ENCODE data around the gene FAM120AOS. TPM values are rescaled to one million over a fixed set of nuclear protein-coding genes. Genes with fewer than 3 reads are reported as not detected.

Gene FAM120AOS
- total RNA-seq, 4 donors from 2014 or later, result 25.0 to 44.2 (median 40.0) TPM

DNA sequence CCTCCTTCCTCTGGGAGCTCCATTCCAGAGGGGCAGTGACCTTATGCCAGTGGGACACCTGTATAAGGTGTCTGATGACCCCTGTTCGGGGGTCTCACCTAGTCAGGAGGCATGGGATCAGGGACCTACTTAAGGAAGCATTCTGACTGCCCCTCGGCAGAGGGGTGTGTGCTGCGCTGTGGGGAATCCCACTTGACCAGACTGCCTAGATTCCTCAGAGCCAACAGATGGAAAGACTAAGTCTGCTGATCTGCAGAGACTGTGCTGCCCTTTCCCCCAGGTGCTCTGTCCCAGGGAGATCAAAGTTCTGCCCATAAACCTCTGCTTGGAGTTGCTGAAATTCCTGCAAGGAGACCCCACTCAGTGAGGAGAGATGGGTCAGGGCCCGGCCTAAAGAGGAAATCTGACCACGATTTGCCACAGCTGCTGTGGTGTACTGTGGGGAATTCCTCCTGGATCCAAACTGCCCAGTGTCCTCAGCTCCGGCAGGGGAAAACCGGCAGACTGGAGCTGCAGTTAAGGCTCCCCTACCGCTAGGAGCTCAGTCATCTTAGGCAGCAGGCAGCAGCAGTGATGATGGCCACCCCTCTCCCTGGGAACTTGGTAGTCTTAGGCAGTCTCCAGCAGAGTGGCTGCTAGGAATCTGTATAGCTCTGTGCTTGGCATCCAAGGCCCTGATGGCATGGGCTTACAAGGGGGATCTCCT is 36.7 kb downstream of the FAM120AOS start:
- DNase-seq (ENCODE audit: low spot score in 2 of 2), result no peak
- no peak overlapping the region for H3K4me3 ChIP-seq (ENCODE audit: low read depth, poor library complexity, severe bottlenecking)
- TF ChIP-seq CTCF (IDR thresholded peaks at IDR 0.05) (no peak), POLR2A (IDR thresholded peaks at IDR 0.05) (no peak)
- WGBS, 2 donors, result 80 to 83% methylated on average over 6 to 8 of the region's 8 CpGs
- intact Hi-C loops (cut with DNase I; ENCODE audit: low total_unique reads), result no loop called here

DNA sequence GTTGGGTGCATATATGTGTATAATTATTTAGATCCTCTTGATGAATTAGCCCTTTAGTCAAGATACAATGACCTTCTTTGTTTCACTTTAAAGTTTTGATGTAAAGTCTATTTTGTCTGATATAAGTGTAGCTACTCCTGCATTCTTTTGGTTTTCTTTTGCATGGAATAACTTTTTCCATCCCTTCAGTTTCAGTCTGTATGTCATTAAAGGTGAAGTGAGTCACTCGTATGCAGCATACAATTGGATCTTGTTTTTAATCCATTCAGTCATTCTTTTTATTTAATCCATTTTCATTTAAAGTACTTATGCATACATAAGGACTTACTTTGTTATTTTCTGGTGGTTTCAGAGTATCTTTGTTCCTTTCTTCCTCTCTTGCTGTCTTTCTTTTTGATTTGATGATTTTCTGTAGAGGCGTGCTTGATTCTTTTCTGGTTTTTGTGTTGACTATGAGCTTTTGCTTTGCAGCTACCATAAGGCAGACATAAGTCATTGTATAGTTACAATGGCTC is 38.1 kb downstream of the FAM120AOS start:
- intact Hi-C loops (cut with DNase I; ENCODE audit: low total_unique reads), result no loop called here
- no peak for DNase-seq (ENCODE audit: low spot score in 2 of 2)
- TF ChIP-seq POLR2A (IDR thresholded peaks at IDR 0.05) (no peak), CTCF (IDR thresholded peaks at IDR 0.05) (no peak)
- H3K4me3 ChIP-seq (ENCODE audit: low read depth, poor library complexity, severe bottlenecking), result no peak overlapping the region
- 75 to 76% methylated on average over 2 of the region's 2 CpGs for WGBS, 2 donors

- TF ChIP-seq CTCF (IDR thresholded peaks at IDR 0.05) (no peak), POLR2A (IDR thresholded peaks at IDR 0.05) (no peak)
- no peak overlapping the region for H3K4me3 ChIP-seq (ENCODE audit: low read depth, poor library complexity, severe bottlenecking)
- intact Hi-C loops (cut with DNase I; ENCODE audit: low total_unique reads), result no loop called here
- DNase-seq (ENCODE audit: low spot score in 2 of 2), result no peak
These were observed 39.9 kb downstream of the FAM120AOS start for GRCh38 chr9:93413530-93413929.

GRCh38 chr9:93406371-93406770 is 47.0 kb downstream of the FAM120AOS start:
- 92 to 95% methylated on average over 5 of the region's 5 CpGs for WGBS, 2 donors

DNA sequence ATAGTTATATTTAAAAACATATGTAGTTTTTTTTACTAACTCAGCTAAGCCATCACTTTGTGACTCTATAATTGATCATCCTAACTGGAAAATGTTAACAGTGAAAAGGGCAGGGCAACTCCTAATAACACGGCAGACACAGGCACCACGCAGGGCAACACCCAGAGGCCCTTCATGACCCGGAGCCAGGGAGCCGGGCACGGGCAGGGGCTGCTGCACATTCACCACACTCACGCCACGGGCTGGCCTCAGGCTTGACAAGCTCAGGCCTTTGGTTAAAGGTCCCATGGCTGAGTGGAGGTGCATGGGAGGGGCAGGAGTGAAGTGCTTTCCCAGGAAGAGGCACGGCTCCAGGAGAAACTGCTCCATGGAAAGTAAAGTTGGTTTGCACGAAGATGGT is 54.9 kb downstream of the FAM120AOS start:
- no peak for TF ChIP-seq CTCF (IDR thresholded peaks at IDR 0.05)
- no peak for TF ChIP-seq POLR2A (IDR thresholded peaks at IDR 0.05)
- intact Hi-C loops (cut with DNase I; ENCODE audit: low total_unique reads), result no loop called here
- DNase-seq (ENCODE audit: low spot score in 2 of 2), result no peak
- WGBS, 2 donors, result 75 to 90% methylated on average over 9 of the region's 9 CpGs
- no peak overlapping the region for H3K4me3 ChIP-seq (ENCODE audit: low read depth, poor library complexity, severe bottlenecking)

More at GRCh38 chr9:93406371-93406770, 47.0 kb downstream of the FAM120AOS start:
- TF ChIP-seq POLR2A (IDR thresholded peaks at IDR 0.05) (no peak), CTCF (IDR thresholded peaks at IDR 0.05) (no peak)
- intact Hi-C loops (cut with DNase I; ENCODE audit: low total_unique reads), result no loop called here
- H3K4me3 ChIP-seq (ENCODE audit: low read depth, poor library complexity, severe bottlenecking), result no peak overlapping the region
- no peak for DNase-seq (ENCODE audit: low spot score in 2 of 2)

Data from lower leg skin (tissue), 4 donors.